Neural cell (in vitro differentiated cells): ENCODE data around the gene EYS.

ENCODE experiments used
- CTCF ChIP-seq: fragments of 450-650 bp; IDR thresholded peaks from 2 replicates; pipeline ENCODE4 v1.5.1; 2014; ENCODE audit warnings: antibody characterized with exemption, mild to moderate bottlenecking, moderate library complexity; ENCODE audit not compliant: poor library complexity, severe bottlenecking
- EP300 ChIP-seq: fragments of 450-650 bp; conservative IDR thresholded peaks from 2 replicates; pipeline ENCODE4 v1.6.1; 2014; ENCODE audit warnings: antibody characterized with exemption, mild to moderate bottlenecking, moderate library complexity; ENCODE audit not compliant: poor library complexity, severe bottlenecking
- EZH2 ChIP-seq: fragments of 200-600, 300-800 bp; shearing (Covaris generic), sonication (generic); IDR thresholded peaks from 2 replicates; pipeline ENCODE4 v1.6.1; 2014; ENCODE audit warnings: antibody characterized with exemption, low read length, borderline replicate concordance, mild to moderate bottlenecking; ENCODE audit not compliant: insufficient read depth, poor library complexity, severe bottlenecking
- MXI1 ChIP-seq: fragments of 450-650 bp; conservative IDR thresholded peaks from 2 replicates; pipeline ENCODE4 v1.6.1; 2014; ENCODE audit warnings: antibody characterized with exemption, mild to moderate bottlenecking; ENCODE audit not compliant: poor library complexity, severe bottlenecking
- POLR2AphosphoS5 ChIP-seq: IDR thresholded peaks from 2 replicates; pipeline ENCODE4 v1.6.1; 2012
- RAD21 ChIP-seq: fragments of 450-650 bp; conservative IDR thresholded peaks from 2 replicates; pipeline ENCODE4 v1.6.1; 2014; ENCODE audit warnings: antibody characterized with exemption, mild to moderate bottlenecking, moderate library complexity
- TAF1 ChIP-seq: IDR thresholded peaks from 2 replicates; pipeline ENCODE4 v1.6.1; 2012; ENCODE audit warnings: low read depth

GRCh38 chr6:64904616-64905015 lies 802.4 kb downstream of the EYS start:
- TF ChIP-seq POLR2AphosphoS5 (no peak), CTCF (no peak), EZH2 (no peak), EP300 (no peak), MXI1 (no peak), RAD21 (no peak), TAF1 (no peak)
